Measurements from ENCODE around the gene ALG14.
"Not testable (repeated sequence)": the region's sequence is repeated elsewhere in the genome, so short reads cannot be mapped to it uniquely, and the experiment has no call there.

Gene ALG14

DNA sequence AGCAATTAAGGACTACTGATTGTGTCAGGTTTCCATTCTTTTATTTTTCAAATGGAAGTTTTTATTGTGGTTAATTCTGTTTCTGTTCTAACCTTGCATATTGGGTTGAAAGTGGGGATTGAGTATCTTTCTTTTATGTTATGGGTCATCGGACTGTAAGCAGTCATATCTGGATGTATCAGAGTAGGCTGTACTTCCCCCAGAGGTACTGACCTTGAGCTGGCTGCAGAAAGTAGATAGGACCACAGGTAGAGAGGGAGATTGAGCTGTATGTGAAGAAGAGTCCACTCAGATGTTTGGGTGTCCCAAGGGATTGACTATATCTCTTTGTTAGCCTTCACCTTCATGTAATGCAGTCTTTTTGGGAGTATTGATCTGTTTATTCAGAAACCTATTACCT, 20.5 kb upstream of the ALG14 start:
- H3K27ac ChIP-seq = no peak overlapping the region
- H3K27me3 ChIP-seq (ENCODE audit: insufficient read depth, low read depth, severe bottlenecking) = no peaks in the 10 kb centered on the region
- TF ChIP-seq, protein P1, sequence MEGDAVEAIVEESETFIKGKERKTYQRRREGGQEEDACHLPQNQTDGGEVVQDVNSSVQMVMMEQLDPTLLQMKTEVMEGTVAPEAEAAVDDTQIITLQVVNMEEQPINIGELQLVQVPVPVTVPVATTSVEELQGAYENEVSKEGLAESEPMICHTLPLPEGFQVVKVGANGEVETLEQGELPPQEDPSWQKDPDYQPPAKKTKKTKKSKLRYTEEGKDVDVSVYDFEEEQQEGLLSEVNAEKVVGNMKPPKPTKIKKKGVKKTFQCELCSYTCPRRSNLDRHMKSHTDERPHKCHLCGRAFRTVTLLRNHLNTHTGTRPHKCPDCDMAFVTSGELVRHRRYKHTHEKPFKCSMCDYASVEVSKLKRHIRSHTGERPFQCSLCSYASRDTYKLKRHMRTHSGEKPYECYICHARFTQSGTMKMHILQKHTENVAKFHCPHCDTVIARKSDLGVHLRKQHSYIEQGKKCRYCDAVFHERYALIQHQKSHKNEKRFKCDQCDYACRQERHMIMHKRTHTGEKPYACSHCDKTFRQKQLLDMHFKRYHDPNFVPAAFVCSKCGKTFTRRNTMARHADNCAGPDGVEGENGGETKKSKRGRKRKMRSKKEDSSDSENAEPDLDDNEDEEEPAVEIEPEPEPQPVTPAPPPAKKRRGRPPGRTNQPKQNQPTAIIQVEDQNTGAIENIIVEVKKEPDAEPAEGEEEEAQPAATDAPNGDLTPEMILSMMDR (IDR thresholded peaks at IDR 0.05; ENCODE audit: low read depth, low read length) = no peak
- DNase-seq = no peak
- H3K9me3 ChIP-seq (ENCODE audit: severe bottlenecking) = no peaks in the 10 kb centered on the region
- H3K36me3 ChIP-seq = no peaks in the 10 kb centered on the region
- no peak overlapping the region for H3K4me3 ChIP-seq (ENCODE audit: low read depth, low read length)

DNA sequence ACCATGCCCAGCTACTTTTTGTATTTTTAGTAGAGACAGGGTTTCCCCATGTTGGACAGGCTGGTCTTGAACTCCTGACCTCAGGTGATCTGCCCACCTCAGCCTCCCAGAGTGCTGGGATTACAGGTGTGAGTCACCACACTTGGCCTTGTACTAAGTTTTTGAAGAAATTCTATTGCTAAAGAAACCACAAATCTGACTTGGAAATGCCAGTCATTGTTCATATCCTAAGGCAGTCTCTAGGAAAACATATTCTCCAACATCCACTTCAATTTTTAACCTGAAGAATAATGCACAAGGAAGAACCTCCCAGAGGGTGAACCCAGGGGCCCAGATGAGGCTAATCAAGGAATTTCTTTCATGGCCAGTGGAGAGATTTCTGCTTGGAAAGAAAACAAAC, 20.1 kb upstream of the ALG14 start:
- H3K36me3 ChIP-seq; H3K9me3 ChIP-seq (ENCODE audit: severe bottlenecking); H3K27me3 ChIP-seq (ENCODE audit: insufficient read depth, low read depth, severe bottlenecking); H3K4me3 ChIP-seq (ENCODE audit: low read depth, low read length); DNase-seq; H3K27ac ChIP-seq: not testable (repeated sequence)

DNA sequence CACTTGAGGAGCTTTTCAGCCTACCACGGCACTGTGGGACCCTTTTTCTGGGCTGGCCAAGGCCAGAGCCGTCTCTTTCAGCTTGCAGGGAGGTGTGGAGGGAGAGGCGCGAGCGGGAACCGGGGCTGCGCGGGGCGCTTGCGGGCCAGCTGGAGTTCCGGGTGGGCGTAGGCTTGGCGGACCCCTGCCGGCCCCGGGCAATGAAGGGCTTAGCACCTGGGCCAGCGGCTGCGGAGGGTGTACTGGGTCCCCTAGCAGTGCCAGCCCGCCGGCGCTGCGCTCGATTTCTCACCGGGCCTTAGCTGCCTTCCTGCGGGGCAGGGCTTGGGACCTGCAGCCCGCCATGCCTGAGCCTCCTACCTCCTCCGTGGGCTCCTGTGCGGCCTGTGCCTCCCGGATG, 18.5 kb upstream of the ALG14 start:
- not testable (repeated sequence) for DNase-seq; H3K9me3 ChIP-seq (ENCODE audit: severe bottlenecking); H3K27me3 ChIP-seq (ENCODE audit: insufficient read depth, low read depth, severe bottlenecking); H3K4me3 ChIP-seq (ENCODE audit: low read depth, low read length); H3K27ac ChIP-seq; H3K36me3 ChIP-seq

DNA sequence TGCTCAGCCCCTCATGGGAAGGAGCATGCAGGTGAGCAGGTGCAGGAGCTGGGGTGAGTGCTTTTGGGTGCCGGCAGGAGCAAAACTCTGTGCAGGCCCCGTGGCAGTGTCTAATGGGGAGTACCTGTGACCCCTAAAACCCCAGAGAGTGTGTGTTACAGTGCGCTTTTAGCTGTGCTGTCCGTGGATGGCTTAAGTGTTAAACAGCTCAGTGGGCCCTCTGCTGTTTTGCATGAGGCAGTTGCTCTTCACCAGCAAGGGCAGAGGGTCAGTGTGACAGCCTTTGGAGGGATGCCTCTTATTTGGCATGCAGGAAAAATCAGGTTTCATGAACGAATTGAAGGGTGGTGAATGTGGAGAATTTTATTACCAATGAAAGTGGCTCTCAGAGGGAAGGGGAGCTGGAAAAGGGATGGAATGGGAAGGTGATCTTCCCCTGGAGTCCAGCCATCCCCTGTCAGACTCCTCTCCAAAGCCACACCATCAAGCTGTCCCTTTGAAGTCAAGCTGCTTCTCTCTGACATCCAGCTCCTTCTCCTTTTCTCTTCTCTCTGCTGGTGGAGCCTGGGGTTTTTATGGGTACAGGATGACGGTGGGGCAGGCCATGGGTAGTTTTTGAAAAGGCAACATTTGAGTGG, 17.0 kb upstream of the ALG14 start:
- Histone ChIP-seq H3K4me3 (ENCODE audit: low read depth, low read length) (no peak overlapping the region), H3K27ac (no peak overlapping the region), H3K9me3 (ENCODE audit: severe bottlenecking) (no peaks in the 10 kb centered on the region), H3K36me3 (no peaks in the 10 kb centered on the region), H3K27me3 (ENCODE audit: insufficient read depth, low read depth, severe bottlenecking) (no peaks in the 10 kb centered on the region)
- no peak for DNase-seq
- TF ChIP-seq, protein P1 (IDR thresholded peaks at IDR 0.05; ENCODE audit: low read depth, low read length) = no peak

DNA sequence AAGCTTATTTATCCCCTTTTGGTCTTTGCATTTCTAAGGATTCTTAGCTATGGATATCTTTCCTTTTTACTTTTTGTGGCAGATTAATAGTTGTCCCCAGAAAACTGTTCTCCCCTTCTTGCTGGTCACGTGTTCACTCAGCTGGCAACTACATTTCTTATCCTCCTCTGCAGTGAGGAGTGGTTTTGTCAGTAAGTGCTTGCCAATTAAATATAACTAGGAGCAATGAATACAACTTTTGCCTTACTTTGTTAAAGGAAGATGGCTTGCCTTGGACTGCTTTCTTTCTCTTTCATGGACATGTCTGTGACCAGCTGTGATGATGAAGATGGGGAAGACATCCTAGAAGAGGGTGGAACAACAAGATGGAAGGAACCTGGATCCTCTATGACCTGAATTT, 15.6 kb upstream of the ALG14 start:
- H3K36me3 ChIP-seq = no peaks in the 10 kb centered on the region
- no peak overlapping the region for H3K4me3 ChIP-seq (ENCODE audit: low read depth, low read length)
- no peak for DNase-seq
- no peaks in the 10 kb centered on the region for H3K27me3 ChIP-seq (ENCODE audit: insufficient read depth, low read depth, severe bottlenecking)
- H3K27ac ChIP-seq = no peak overlapping the region
- TF ChIP-seq, protein P1 (IDR thresholded peaks at IDR 0.05; ENCODE audit: low read depth, low read length) = no peak
- no peaks in the 10 kb centered on the region for H3K9me3 ChIP-seq (ENCODE audit: severe bottlenecking)

DNA sequence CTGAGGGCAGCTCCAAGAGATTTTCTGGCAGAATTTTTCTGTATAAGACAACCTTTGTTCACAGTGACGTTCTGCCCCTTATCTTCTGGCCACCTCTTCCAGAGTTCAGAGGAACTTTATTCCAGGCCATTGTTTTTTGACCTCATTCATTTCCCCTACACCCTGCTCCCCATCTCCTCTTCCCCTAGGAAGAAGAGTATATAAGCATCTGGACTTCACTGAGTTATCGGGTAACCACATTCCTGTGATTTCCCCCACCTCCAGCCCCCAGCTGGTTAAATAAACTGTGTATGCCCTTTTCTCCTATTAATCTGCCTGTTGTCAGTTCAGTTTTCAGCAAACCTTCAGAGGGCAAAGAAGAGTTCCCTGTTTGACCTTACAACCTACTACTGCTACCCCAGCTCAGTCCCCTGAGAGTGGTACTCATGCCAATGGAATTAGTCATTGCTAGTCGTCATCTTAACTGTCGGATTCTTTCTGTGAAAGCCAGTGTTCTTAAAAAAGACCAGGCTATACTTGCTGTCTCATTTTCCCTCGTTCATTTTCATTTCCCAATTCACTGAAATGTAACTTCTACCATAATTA, 14.3 kb upstream of the ALG14 start:
- no peaks in the 10 kb centered on the region for H3K27me3 ChIP-seq (ENCODE audit: insufficient read depth, low read depth, severe bottlenecking)
- no peaks in the 10 kb centered on the region for H3K36me3 ChIP-seq
- no peak overlapping the region for H3K4me3 ChIP-seq (ENCODE audit: low read depth, low read length)
- H3K9me3 ChIP-seq (ENCODE audit: severe bottlenecking) = no peaks in the 10 kb centered on the region
- TF ChIP-seq, protein P1 (IDR thresholded peaks at IDR 0.05; ENCODE audit: low read depth, low read length) = no peak
- no peak for DNase-seq
- H3K27ac ChIP-seq = no peak overlapping the region

DNA sequence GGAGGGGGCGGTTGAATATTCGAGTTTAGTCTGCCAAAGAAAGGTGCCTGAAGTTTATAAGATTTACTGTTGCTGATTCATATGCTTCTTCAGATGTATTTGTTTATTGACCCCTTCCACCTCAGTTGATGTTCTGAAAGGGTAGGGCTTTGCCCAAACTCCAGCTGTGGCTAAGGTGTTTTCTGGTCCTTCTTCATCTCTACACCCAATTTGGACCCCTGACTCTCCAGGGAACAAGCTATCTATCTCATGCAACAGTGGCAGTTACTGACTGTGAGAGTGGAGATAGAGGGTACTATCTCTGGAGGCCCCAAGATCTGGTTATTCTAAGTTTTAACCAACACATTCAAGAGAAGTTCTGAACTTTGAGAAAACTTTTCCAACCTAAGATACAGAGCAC, 12.6 kb upstream of the ALG14 start:
- TF ChIP-seq, protein P1 (IDR thresholded peaks at IDR 0.05; ENCODE audit: low read depth, low read length) = no peak
- H3K9me3 ChIP-seq (ENCODE audit: severe bottlenecking) = no peaks in the 10 kb centered on the region
- no peak for DNase-seq
- H3K36me3 ChIP-seq = no peaks in the 10 kb centered on the region
- no peak overlapping the region for H3K27ac ChIP-seq
- H3K4me3 ChIP-seq (ENCODE audit: low read depth, low read length) = no peak overlapping the region
- no peaks in the 10 kb centered on the region for H3K27me3 ChIP-seq (ENCODE audit: insufficient read depth, low read depth, severe bottlenecking)

Measured in WERI-Rb-1 (cell line).